ENCODE measurements around the gene TSSK2.

TSSK2 gene

GRCh38 chr22:19134176-19134831, 3.2 kb downstream of the TSSK2 start (continued):
- TF ChIP-seq ZNF362 (tag by site-specific recombination; IDR thresholded peaks at IDR 0.05) (no peak), ZNF266 (tag by site-specific recombination; IDR thresholded peaks at IDR 0.05; ENCODE audit: low read depth) (no peak), ZNF423 (tag by site-specific recombination; IDR thresholded peaks at IDR 0.05) (no peak)
- TF ChIP-seq, protein P1, sequence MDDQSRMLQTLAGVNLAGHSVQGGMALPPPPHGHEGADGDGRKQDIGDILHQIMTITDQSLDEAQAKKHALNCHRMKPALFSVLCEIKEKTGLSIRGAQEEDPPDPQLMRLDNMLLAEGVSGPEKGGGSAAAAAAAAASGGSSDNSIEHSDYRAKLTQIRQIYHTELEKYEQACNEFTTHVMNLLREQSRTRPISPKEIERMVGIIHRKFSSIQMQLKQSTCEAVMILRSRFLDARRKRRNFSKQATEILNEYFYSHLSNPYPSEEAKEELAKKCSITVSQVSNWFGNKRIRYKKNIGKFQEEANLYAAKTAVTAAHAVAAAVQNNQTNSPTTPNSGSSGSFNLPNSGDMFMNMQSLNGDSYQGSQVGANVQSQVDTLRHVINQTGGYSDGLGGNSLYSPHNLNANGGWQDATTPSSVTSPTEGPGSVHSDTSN (CRISPR knock-in tag; IDR thresholded peaks at IDR 0.05): no peak

GRCh38 chr22:19134874-19135273, 3.8 kb downstream of the TSSK2 start:
- POLR2A ChIA-PET: interaction anchor here (1.1 to 4.8 kb wide), 2 partner anchors 9 to 40 kb away, joined by 3 to 26 read pairs; partner anchors contain the start of gene ESS2
- TF ChIP-seq SALL2 (tag by site-specific recombination; IDR thresholded peaks at IDR 0.05; ENCODE audit: borderline replicate concordance) (no peak), GLI2 (tag by site-specific recombination; IDR thresholded peaks at IDR 0.05; ENCODE audit: borderline replicate concordance, low read depth) (no peak), ZNF394 (tag by site-specific recombination; IDR thresholded peaks at IDR 0.05; ENCODE audit: borderline replicate concordance) (no peak), ZNF473 (tag by site-specific recombination; IDR thresholded peaks at IDR 0.05) (no peak), ZNF155 (tag by site-specific recombination; IDR thresholded peaks at IDR 0.05) (no peak)
- TF ChIP-seq, protein P2, sequence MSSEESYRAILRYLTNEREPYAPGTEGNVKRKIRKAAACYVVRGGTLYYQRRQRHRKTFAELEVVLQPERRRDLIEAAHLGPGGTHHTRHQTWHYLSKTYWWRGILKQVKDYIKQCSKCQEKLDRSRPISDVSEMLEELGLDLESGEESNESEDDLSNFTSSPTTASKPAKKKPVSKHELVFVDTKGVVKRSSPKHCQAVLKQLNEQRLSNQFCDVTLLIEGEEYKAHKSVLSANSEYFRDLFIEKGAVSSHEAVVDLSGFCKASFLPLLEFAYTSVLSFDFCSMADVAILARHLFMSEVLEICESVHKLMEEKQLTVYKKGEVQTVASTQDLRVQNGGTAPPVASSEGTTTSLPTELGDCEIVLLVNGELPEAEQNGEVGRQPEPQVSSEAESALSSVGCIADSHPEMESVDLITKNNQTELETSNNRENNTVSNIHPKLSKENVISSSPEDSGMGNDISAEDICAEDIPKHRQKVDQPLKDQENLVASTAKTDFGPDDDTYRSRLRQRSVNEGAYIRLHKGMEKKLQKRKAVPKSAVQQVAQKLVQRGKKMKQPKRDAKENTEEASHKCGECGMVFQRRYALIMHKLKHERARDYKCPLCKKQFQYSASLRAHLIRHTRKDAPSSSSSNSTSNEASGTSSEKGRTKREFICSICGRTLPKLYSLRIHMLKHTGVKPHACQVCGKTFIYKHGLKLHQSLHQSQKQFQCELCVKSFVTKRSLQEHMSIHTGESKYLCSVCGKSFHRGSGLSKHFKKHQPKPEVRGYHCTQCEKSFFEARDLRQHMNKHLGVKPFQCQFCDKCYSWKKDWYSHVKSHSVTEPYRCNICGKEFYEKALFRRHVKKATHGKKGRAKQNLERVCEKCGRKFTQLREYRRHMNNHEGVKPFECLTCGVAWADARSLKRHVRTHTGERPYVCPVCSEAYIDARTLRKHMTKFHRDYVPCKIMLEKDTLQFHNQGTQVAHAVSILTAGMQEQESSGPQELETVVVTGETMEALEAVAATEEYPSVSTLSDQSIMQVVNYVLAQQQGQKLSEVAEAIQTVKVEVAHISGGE (tag by site-specific recombination; conservative IDR thresholded peaks at IDR 0.05; ENCODE audit: low read depth): no peak
- Histone ChIP-seq H3K4me1 (ENCODE audit: control insufficient read depth, insufficient read depth, low read length) (no peaks in the 10 kb centered on the region), H3K9me3 (ENCODE audit: control insufficient read depth, insufficient read depth, low read depth, low read length) (no peaks in the 10 kb centered on the region), H3K36me3 (ENCODE audit: control insufficient read depth in 2 of 2, insufficient read depth in 1 of 2, low read length in 2 of 2) (peaks cover 4 to 89% of the 10 kb centered on the region in 2 experiments; a peak in 2 of 3 replicates), H3K27ac (ENCODE audit: extremely low read depth, low read depth, low read length) (no peak overlapping the region), H3K4me3 (ENCODE audit: low read depth, low read length) (no peak overlapping the region)
- CTCF ChIA-PET: no interaction called here

DNA sequence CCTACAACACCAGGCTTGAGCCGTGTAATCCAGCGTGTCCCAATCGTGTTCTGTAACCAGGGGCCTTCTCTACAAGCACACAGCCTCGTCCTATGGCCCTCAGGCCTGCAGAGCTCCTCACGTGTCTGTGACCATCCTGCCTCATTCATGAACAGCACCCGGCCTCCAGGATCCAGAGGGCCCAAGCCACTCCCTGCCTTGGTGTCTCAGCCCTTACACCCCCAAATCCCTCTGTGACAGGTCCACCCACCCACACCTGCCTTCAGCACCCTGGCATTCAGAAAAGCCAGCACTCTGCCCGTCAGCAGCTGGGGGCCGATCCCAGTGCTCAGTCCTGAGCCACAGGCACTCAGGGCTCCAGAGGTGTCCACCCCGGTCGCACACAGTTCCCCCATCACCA, 5.8 kb downstream of the TSSK2 start:
- POLR2A ChIA-PET: interaction anchor here (4.8 kb wide), 1 partner anchor 7 kb away, joined by 26 read pairs; the partner anchor contains the start of gene ESS2
- Histone ChIP-seq H3K4me1 (ENCODE audit: control insufficient read depth, insufficient read depth, low read length) (no peaks in the 10 kb centered on the region), H3K36me3 (ENCODE audit: control insufficient read depth in 2 of 2, insufficient read depth in 1 of 2, low read length in 2 of 2) (peaks cover 12 to 97% of the 10 kb centered on the region in 2 experiments; a peak in 2 of 3 replicates), H3K9me3 (ENCODE audit: control insufficient read depth, insufficient read depth, low read depth, low read length) (no peaks in the 10 kb centered on the region), H3K27ac (ENCODE audit: extremely low read depth, low read depth, low read length) (no peak overlapping the region), H3K4me3 (ENCODE audit: low read depth, low read length) (no peak overlapping the region)
- CTCF ChIA-PET: no interaction called here
- TF ChIP-seq SCRT2 (tag by site-specific recombination; IDR thresholded peaks at IDR 0.05) (no peak), ZNF423 (tag by site-specific recombination; IDR thresholded peaks at IDR 0.05) (no peak), REST (tag by site-specific recombination; IDR thresholded peaks at IDR 0.05) (no peak), ZNF366 (tag by site-specific recombination; conservative IDR thresholded peaks at IDR 0.05) (no peak), ZNF280C (tag by site-specific recombination; IDR thresholded peaks at IDR 0.05) (no peak), ZNF785 (tag by site-specific recombination; IDR thresholded peaks at IDR 0.05) (no peak), HOXD13 (CRISPR knock-in tag; IDR thresholded peaks at IDR 0.05; ENCODE audit: borderline replicate concordance) (no peak), ZNF394 (tag by site-specific recombination; IDR thresholded peaks at IDR 0.05; ENCODE audit: borderline replicate concordance) (no peak)
- TF ChIP-seq, protein P3, sequence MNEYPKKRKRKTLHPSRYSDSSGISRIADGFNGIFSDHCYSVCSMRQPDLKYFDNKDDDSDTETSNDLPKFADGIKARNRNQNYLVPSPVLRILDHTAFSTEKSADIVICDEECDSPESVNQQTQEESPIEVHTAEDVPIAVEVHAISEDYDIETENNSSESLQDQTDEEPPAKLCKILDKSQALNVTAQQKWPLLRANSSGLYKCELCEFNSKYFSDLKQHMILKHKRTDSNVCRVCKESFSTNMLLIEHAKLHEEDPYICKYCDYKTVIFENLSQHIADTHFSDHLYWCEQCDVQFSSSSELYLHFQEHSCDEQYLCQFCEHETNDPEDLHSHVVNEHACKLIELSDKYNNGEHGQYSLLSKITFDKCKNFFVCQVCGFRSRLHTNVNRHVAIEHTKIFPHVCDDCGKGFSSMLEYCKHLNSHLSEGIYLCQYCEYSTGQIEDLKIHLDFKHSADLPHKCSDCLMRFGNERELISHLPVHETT (tag by site-specific recombination; IDR thresholded peaks at IDR 0.05): no peak
